IMR-90 (cell line): ENCODE results near the gene PLCB2. TPM values are rescaled to one million over a fixed set of nuclear protein-coding genes. Genes with fewer than 3 reads are reported as not detected.

Source experiments
- ATAC-seq: fragments of 200-7000 bp; cut with Tn5 transposase; 2 replicates; pipeline ENCODE4 v1.9.1; 2020; ENCODE audit warnings: low read depth, mild to moderate bottlenecking, moderate library complexity
- BruUV-seq: library from RNA; stranded (reverse); fragments of 400-500 nt; replicated peaks from 2 replicates; lab custom pipeline; 2021; lab: Mats Ljungman, UMichigan
- CTCF ChIA-PET: fragments of 300-600 bp; formaldehyde crosslinking; extraction: SDS; loops from one replicate; lab custom pipeline; 2021; ENCODE audit warnings: antibody characterized with exemption; lab: Yijun Ruan, JAX
- POLR2A ChIA-PET: fragments of 300-600 bp; sonication (Branson Sonifier 250); formaldehyde crosslinking; loops from one replicate; lab custom pipeline; 2022; ENCODE audit warnings: antibody characterized with exemption; ENCODE audit not compliant: unreplicated experiment; lab: Charles Lee
- DNase-seq: peaks from one replicate; pipeline ENCODE4 v3.0.0; 2013
- H2AFZ ChIP-seq: replicated peaks from 2 replicates; pipeline ENCODE3; 2013; ENCODE audit warnings: low read length, mild to moderate bottlenecking; ENCODE audit not compliant: poor library complexity
- H2AK5ac ChIP-seq: 2 replicates; pipeline ENCODE4 v1.6.1; 2013; ENCODE audit warnings: low read depth, low read length, inconsistent platforms
- H2AK9ac ChIP-seq: replicated peaks from 2 replicates; pipeline ENCODE3; 2013; ENCODE audit warnings: mild to moderate bottlenecking, low read depth, low read length, moderate library complexity; ENCODE audit not compliant: poor library complexity
- H2BK120ac ChIP-seq: 2 replicates; pipeline ENCODE4 v1.6.1; 2013; ENCODE audit warnings: low read depth, low read length, inconsistent platforms
- H2BK15ac ChIP-seq: 3 replicates; pipeline ENCODE4 v1.6.1; 2013; ENCODE audit warnings: low read depth, low read length, inconsistent platforms
- H2BK20ac ChIP-seq: 2 replicates; pipeline ENCODE4 v1.6.1; 2013; ENCODE audit warnings: low read depth, mild to moderate bottlenecking, inconsistent platforms, low read length, moderate library complexity
- H2BK5ac ChIP-seq: 2 replicates; pipeline ENCODE4 v1.6.1; 2013; ENCODE audit warnings: mild to moderate bottlenecking, low read depth, low read length, inconsistent platforms; ENCODE audit not compliant: poor library complexity, severe bottlenecking
- H3K14ac ChIP-seq: replicated peaks from 2 replicates; pipeline ENCODE4 v1.6.1; 2013; ENCODE audit warnings: low read depth, low read length, inconsistent platforms
- H3K18ac ChIP-seq: 2 replicates; pipeline ENCODE4 v1.6.1; 2013; ENCODE audit warnings: low read depth, low read length, control low read depth
- H3K23ac ChIP-seq: 2 replicates; pipeline ENCODE4 v1.6.1; 2013; ENCODE audit warnings: low read depth, low read length, inconsistent platforms
- H3K27ac ChIP-seq: 2 replicates; pipeline ENCODE4 v1.5.1; 2013; ENCODE audit warnings: mild to moderate bottlenecking, control low read depth, low read length; ENCODE audit not compliant: insufficient read depth
- H3K27me3 ChIP-seq: 2 replicates; pipeline ENCODE4 v1.6.1; 2013; ENCODE audit warnings: low read length; ENCODE audit not compliant: control insufficient read depth, insufficient read depth
- H3K36me3 ChIP-seq: 2 replicates; pipeline ENCODE4 v1.6.1; 2013; ENCODE audit warnings: low read length, mixed read lengths; ENCODE audit not compliant: control insufficient read depth, insufficient read depth
- H3K4ac ChIP-seq: 2 replicates; pipeline ENCODE4 v1.6.1; 2013; ENCODE audit warnings: low read depth, low read length, inconsistent platforms
- H3K4me1 ChIP-seq: 2 replicates; pipeline ENCODE4 v1.6.1; 2013; ENCODE audit warnings: low read length, mixed read lengths; ENCODE audit not compliant: control insufficient read depth, insufficient read depth
- H3K4me2 ChIP-seq: 2 replicates; pipeline ENCODE4 v1.6.1; 2013; ENCODE audit warnings: low read depth, mild to moderate bottlenecking, control low read depth, low read length, moderate library complexity
- H3K4me3 ChIP-seq: 2 replicates; pipeline ENCODE4 v1.5.1; 2013; ENCODE audit warnings: low read depth, mild to moderate bottlenecking, control low read depth, low read length, moderate library complexity; ENCODE audit not compliant: insufficient read depth
- H3K56ac ChIP-seq: 2 replicates; pipeline ENCODE4 v1.6.1; 2013; ENCODE audit warnings: low read length, inconsistent platforms; ENCODE audit not compliant: insufficient read depth; ENCODE audit errors: extremely low read depth
- H3K79me1 ChIP-seq, 2 experiments: 2 replicates each; pipeline ENCODE4 v1.6.1; 2013; ENCODE audit warnings: low read length in 2 of 2, inconsistent platforms in 1 of 2, low read depth in 1 of 2
- H3K9ac ChIP-seq: 2 replicates; pipeline ENCODE4 v1.6.1; 2013; ENCODE audit warnings: low read depth, low read length, control low read depth
- H3K9me1 ChIP-seq: 2 replicates; pipeline ENCODE4 v1.6.1; 2013; ENCODE audit warnings: low read length, inconsistent platforms; ENCODE audit not compliant: insufficient read depth
- H3K9me3 ChIP-seq: 2 replicates; pipeline ENCODE4 v1.6.1; 2013; ENCODE audit warnings: low read length; ENCODE audit not compliant: control insufficient read depth, insufficient read depth
- H4K20me1 ChIP-seq: 2 replicates; pipeline ENCODE4 v1.6.1; 2013; ENCODE audit warnings: low read length, inconsistent platforms; ENCODE audit not compliant: insufficient read depth
- H4K5ac ChIP-seq: 2 replicates; pipeline ENCODE4 v1.6.1; 2013; ENCODE audit warnings: mild to moderate bottlenecking, low read depth, low read length, control low read depth
- H4K8ac ChIP-seq, 2 experiments: 2 replicates each; pipeline ENCODE4 v1.6.1; 2013; ENCODE audit warnings: low read depth in 2 of 2, low read length in 2 of 2, control low read depth in 1 of 2, inconsistent platforms in 1 of 2
- H4K91ac ChIP-seq: 2 replicates; pipeline ENCODE4 v1.6.1; 2013; ENCODE audit warnings: low read depth, low read length, inconsistent platforms; ENCODE audit not compliant: insufficient read depth
- BHLHE40 ChIP-seq: fragments of 150-350 bp; IDR thresholded peaks from 2 replicates; pipeline ENCODE4 v1.6.1; 2016; ENCODE audit warnings: mild to moderate bottlenecking, low read depth, low read length
- CEBPB ChIP-seq: IDR thresholded peaks from 2 replicates; pipeline ENCODE4 v1.6.1; 2012; ENCODE audit warnings: low read depth, low read length, improper control_type of control experiment
- CHD1 ChIP-seq: IDR thresholded peaks from 2 replicates; pipeline ENCODE4 v1.6.1; 2012; ENCODE audit warnings: low read depth, low read length, improper control_type of control experiment
- FOS ChIP-seq: fragments of 150-350 bp; IDR thresholded peaks from 2 replicates; pipeline ENCODE4 v1.6.1; 2016; ENCODE audit warnings: low read depth, low read length
- MAFK ChIP-seq: IDR thresholded peaks from 2 replicates; pipeline ENCODE4 v1.6.1; 2012; ENCODE audit warnings: low read depth, low read length, improper control_type of control experiment
- MAZ ChIP-seq: IDR thresholded peaks from 2 replicates; pipeline ENCODE4 v1.6.1; 2012; ENCODE audit warnings: low read depth, mild to moderate bottlenecking, low read length, improper control_type of control experiment, moderate library complexity, borderline replicate concordance
- MXI1 ChIP-seq: IDR thresholded peaks from 2 replicates; pipeline ENCODE4 v1.6.1; 2012; ENCODE audit warnings: low read depth, mild to moderate bottlenecking, low read length, moderate library complexity, borderline replicate concordance
- NFE2L2 ChIP-seq: fragments of 150-350 bp; IDR thresholded peaks from 2 replicates; pipeline ENCODE4 v1.6.1; 2016; ENCODE audit warnings: low read depth, mild to moderate bottlenecking, low read length
- POLR2A ChIP-seq: IDR thresholded peaks from 2 replicates; pipeline ENCODE4 v1.6.1; 2012; ENCODE audit warnings: mild to moderate bottlenecking, low read depth, low read length
- RAD21 ChIP-seq: IDR thresholded peaks from 2 replicates; pipeline ENCODE4 v1.6.1; 2012; ENCODE audit warnings: low read length, improper control_type of control experiment
- RCOR1 ChIP-seq: IDR thresholded peaks from 2 replicates; pipeline ENCODE4 v1.6.1; 2012; ENCODE audit warnings: mild to moderate bottlenecking, low read length, improper control_type of control experiment; ENCODE audit not compliant: insufficient replicate concordance
- RFX5 ChIP-seq: IDR thresholded peaks from 2 replicates; pipeline ENCODE4 v1.8.0; 2012; ENCODE audit warnings: low read depth, mild to moderate bottlenecking, low read length, moderate library complexity
- SMC3 ChIP-seq: fragments of 150-350 bp; IDR thresholded peaks from 2 replicates; pipeline ENCODE4 v1.6.1; 2016; ENCODE audit warnings: low read depth, mild to moderate bottlenecking, antibody characterized with exemption, low read length, moderate library complexity
- WGBS, 2 experiments: methylation state at CpG; one replicate each; pipeline versions ENCODE4 v1.1.5 to v1.1.7; 2013; ENCODE audit warnings: missing lambda C conversion rate in 2 of 2; ENCODE audit not compliant: insufficient read length in 1 of 2; ENCODE audit errors: extremely low coverage in 2 of 2; 5-methylcytosine and 5-hydroxymethylcytosine counted together
- dilution Hi-C: fragments of 300-500 bp; cut with HindIII; formaldehyde crosslinking; loops from one replicate; pipeline ENCODE4 v1.14.3; 2018; ENCODE audit warnings: low sequenced_read_pairs; ENCODE audit not compliant: unreplicated experiment
- in situ Hi-C: fragments of 300-500 bp; cut with MboI; formaldehyde crosslinking; loops from 3 replicates; pipeline ENCODE4 v1.14.3; 2019; ENCODE audit warnings: low sequenced_read_pairs, inconsistent platforms, mixed read lengths
- intact Hi-C: fragments of 100-400 bp; cut with micrococcal nuclease; formaldehyde crosslinking; loops from 2 replicates; pipeline ENCODE4 v1.10.0; 2022
- polyA plus RNA-seq, 3 experiments: library from polyadenylated mRNA; depleted of rRNA; stranded (reverse); fragments of >200 nt; gene quantifications; 2 replicates each; pipeline ENCODE4 v1.2.3, GENCODE V29; 2012; ENCODE audit warnings: low replicate concordance in 1 of 3
- total RNA-seq: library from RNA; depleted of rRNA; stranded (reverse); fragments of >200 nt; gene quantifications from 2 replicates; pipeline ENCODE4 v1.2.3, GENCODE V29; 2012
- TF ChIP-seq, protein P1 (sequence below): conservative IDR thresholded peaks from 2 replicates; pipeline ENCODE4 v1.5.1; 2012; ENCODE audit warnings: mild to moderate bottlenecking, low read depth, low read length, improper control_type of control experiment
- TF ChIP-seq, protein P2 (sequence below): fragments of 150-350 bp; IDR thresholded peaks from 2 replicates; pipeline ENCODE4 v1.6.1; 2016; ENCODE audit warnings: low read depth, mild to moderate bottlenecking, low read length, moderate library complexity, borderline replicate concordance
- TF ChIP-seq, protein P3 (sequence below): fragments of 150-350 bp; IDR thresholded peaks from 2 replicates; pipeline ENCODE4 v1.6.1; 2017; ENCODE audit warnings: mild to moderate bottlenecking, antibody characterized with exemption, low read length, low read depth

PLCB2 gene
- total and polyA plus RNA-seq, 2 of the 4 experiments (the other 2 are of a cell fraction), result 0.18 to 1.4 TPM

DNA sequence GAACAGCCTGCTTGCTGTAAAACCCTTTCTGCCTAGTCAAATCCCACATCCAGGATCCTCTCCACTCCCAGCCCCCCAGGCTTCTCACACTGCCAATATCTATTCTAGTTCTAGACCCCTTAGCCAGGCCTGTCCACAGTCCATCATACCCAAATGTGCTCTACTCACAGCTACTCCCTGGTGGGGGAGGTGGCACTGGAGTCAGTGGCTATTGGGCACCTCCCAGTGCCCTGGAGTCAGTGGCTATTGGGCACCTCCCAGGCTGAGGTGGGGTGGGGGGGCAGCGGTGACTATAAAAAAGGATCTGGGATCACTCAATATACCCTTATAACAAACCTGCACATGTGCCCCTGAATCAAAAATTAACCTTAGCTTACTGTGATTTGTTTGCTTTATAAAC lies 49.5 kb upstream of the PLCB2 start:
- Histone ChIP-seq H3K27ac (no peak overlapping the region), H3K4me2 (no peak overlapping the region), H3K56ac (no peak overlapping the region), H2AFZ (no peak overlapping the region), H2BK5ac (no peak overlapping the region), H3K27me3 (peaks cover 26% of the 10 kb centered on the region), H3K4me3 (no peak overlapping the region), H2BK15ac (no peak overlapping the region), H3K18ac (no peak overlapping the region), H3K9me3 (no peaks in the 10 kb centered on the region), H3K9me1 (no peaks in the 10 kb centered on the region), H2BK120ac (no peak overlapping the region), H2BK20ac (no peak overlapping the region), H3K14ac (no peak overlapping the region), H3K4me1 (peaks cover 6% of the 10 kb centered on the region; the same call in 1 of the 2 replicates), H2AK5ac (no peak overlapping the region), H3K4ac (no peak overlapping the region), H4K5ac (no peak overlapping the region), H2AK9ac (no peak overlapping the region), H4K20me1 (no peaks in the 10 kb centered on the region), H4K91ac (no peak overlapping the region), H4K8ac (no peak overlapping the region), H3K79me1 (no peaks in the 10 kb centered on the region), H3K23ac (no peak overlapping the region), H3K36me3 (no peaks in the 10 kb centered on the region), H3K9ac (no peak overlapping the region)
- in situ Hi-C loops, result no loop called here
- CTCF ChIA-PET, result interaction anchor here (1.7 to 4.2 kb wide), 2 partner anchors 12 to 14 kb away, joined by 5 to 15 read pairs; no protein-coding TSS in a partner anchor
- no peak for DNase-seq
- TF ChIP-seq, protein P1, sequence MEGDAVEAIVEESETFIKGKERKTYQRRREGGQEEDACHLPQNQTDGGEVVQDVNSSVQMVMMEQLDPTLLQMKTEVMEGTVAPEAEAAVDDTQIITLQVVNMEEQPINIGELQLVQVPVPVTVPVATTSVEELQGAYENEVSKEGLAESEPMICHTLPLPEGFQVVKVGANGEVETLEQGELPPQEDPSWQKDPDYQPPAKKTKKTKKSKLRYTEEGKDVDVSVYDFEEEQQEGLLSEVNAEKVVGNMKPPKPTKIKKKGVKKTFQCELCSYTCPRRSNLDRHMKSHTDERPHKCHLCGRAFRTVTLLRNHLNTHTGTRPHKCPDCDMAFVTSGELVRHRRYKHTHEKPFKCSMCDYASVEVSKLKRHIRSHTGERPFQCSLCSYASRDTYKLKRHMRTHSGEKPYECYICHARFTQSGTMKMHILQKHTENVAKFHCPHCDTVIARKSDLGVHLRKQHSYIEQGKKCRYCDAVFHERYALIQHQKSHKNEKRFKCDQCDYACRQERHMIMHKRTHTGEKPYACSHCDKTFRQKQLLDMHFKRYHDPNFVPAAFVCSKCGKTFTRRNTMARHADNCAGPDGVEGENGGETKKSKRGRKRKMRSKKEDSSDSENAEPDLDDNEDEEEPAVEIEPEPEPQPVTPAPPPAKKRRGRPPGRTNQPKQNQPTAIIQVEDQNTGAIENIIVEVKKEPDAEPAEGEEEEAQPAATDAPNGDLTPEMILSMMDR, result no peak
- TF ChIP-seq MAZ, result no peak
- TF ChIP-seq, protein P2, sequence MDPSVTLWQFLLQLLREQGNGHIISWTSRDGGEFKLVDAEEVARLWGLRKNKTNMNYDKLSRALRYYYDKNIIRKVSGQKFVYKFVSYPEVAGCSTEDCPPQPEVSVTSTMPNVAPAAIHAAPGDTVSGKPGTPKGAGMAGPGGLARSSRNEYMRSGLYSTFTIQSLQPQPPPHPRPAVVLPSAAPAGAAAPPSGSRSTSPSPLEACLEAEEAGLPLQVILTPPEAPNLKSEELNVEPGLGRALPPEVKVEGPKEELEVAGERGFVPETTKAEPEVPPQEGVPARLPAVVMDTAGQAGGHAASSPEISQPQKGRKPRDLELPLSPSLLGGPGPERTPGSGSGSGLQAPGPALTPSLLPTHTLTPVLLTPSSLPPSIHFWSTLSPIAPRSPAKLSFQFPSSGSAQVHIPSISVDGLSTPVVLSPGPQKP, result no peak
- no peak for TF ChIP-seq RAD21
- TF ChIP-seq RFX5, result no peak
- no peak for TF ChIP-seq CEBPB
- no peak for TF ChIP-seq SMC3
- TF ChIP-seq NFE2L2, result no peak
- TF ChIP-seq, protein P3, sequence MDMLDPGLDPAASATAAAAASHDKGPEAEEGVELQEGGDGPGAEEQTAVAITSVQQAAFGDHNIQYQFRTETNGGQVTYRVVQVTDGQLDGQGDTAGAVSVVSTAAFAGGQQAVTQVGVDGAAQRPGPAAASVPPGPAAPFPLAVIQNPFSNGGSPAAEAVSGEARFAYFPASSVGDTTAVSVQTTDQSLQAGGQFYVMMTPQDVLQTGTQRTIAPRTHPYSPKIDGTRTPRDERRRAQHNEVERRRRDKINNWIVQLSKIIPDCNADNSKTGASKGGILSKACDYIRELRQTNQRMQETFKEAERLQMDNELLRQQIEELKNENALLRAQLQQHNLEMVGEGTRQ, result no peak
- no peak for TF ChIP-seq BHLHE40
- no peak for TF ChIP-seq FOS
- no peak for TF ChIP-seq POLR2A
- TF ChIP-seq MAFK, result no peak
- no peak for TF ChIP-seq MXI1
- TF ChIP-seq RCOR1, result no peak
- TF ChIP-seq CHD1, result no peak
- ATAC-seq, result no peak
- WGBS, 2 experiments, result no CpG with 5 or more reads among the region's 1 CpG
- POLR2A ChIA-PET, result interaction anchor here (0.6 to 0.9 kb wide), 2 partner anchors 15 to 25 kb away, joined by 3 read pairs; no protein-coding TSS in a partner anchor
- intact Hi-C loops, result no loop called here
- BruUV-seq, result no TSS peak
- dilution Hi-C loops, result no loop called here
